ENCODE measurements around the gene HMGB1.

GRCh38 chr13:30443957-30444404 lies 21.8 kb downstream of the HMGB1 start:
- TF ChIP-seq CTCF (IDR thresholded peaks at IDR 0.05) (no peak), POLR2A (IDR thresholded peaks at IDR 0.05) (no peak)

Measured in uterus (tissue), 2 donors.